GM03348 (cell line): Measurements from ENCODE around the gene SCFD2.

Experiments used
- DNase-seq: peaks from one replicate; pipeline ENCODE4 v3.0.0; 2012; ENCODE audit warnings: low spot score

SCFD2 gene

GRCh38 chr4:52883183-52883621, 482.7 kb downstream of the SCFD2 start:
- no peak for DNase-seq

- no peak for DNase-seq
Measured at GRCh38 chr4:52880994-52881393, 484.9 kb downstream of the SCFD2 start.

GRCh38 chr4:52879471-52879870, 486.4 kb downstream of the SCFD2 start:
- DNase-seq, result no peak

- no peak for DNase-seq
Measured at GRCh38 chr4:52877694-52878093, 488.2 kb downstream of the SCFD2 start.

GRCh38 chr4:52877036-52877435, 488.8 kb downstream of the SCFD2 start:
- DNase-seq, result no peak

GRCh38 chr4:52876069-52876468, 489.8 kb downstream of the SCFD2 start:
- no peak for DNase-seq

- DNase-seq, result no peak
Measured at GRCh38 chr4:52874948-52875347, 490.9 kb downstream of the SCFD2 start.

GRCh38 chr4:52873861-52874343, 492.0 kb downstream of the SCFD2 start:
- no peak for DNase-seq

- DNase-seq, result no peak
Measured at GRCh38 chr4:52873191-52873590, 492.7 kb downstream of the SCFD2 start.

GRCh38 chr4:52870225-52870624, 495.6 kb downstream of the SCFD2 start:
- no peak for DNase-seq

- DNase-seq, result peak; percentile 16
Measured at GRCh38 chr4:52869656-52870055, 496.2 kb downstream of the SCFD2 start.

GRCh38 chr4:52869196-52869595, 496.7 kb downstream of the SCFD2 start:
- peak; percentile 73 for DNase-seq

GRCh38 chr4:52868133-52868532, 497.7 kb downstream of the SCFD2 start:
- DNase-seq, result no peak

GRCh38 chr4:52867163-52867562, 498.7 kb downstream of the SCFD2 start:
- no peak for DNase-seq

GRCh38 chr4:52866734-52867133, 499.1 kb downstream of the SCFD2 start:
- no peak for DNase-seq

- no peak for DNase-seq
Measured at GRCh38 chr4:52865300-52865699, 500.6 kb downstream of the SCFD2 start.

- peak; percentile 45 for DNase-seq
Measured at GRCh38 chr4:52864793-52865192, 501.1 kb downstream of the SCFD2 start.

GRCh38 chr4:52863324-52863723, 502.5 kb downstream of the SCFD2 start:
- DNase-seq, result no peak

- DNase-seq, result no peak
Measured at GRCh38 chr4:52862639-52863161, 503.2 kb downstream of the SCFD2 start.

GRCh38 chr4:52861879-52862616, 503.8 kb downstream of the SCFD2 start, which contains the start of gene RASL11B:
RASL11B (plus strand) TSS chr4:52862317; CDS start chr4:52862508, 191 bp downstream.
- DNase-seq, result peak; percentile 98

GRCh38 chr4:52861171-52861823, 504.6 kb downstream of the SCFD2 start:
- DNase-seq, result no peak

GRCh38 chr4:52860361-52860760, 505.5 kb downstream of the SCFD2 start:
- DNase-seq, result no peak

GRCh38 chr4:52856801-52857200, 509.1 kb downstream of the SCFD2 start:
- no peak for DNase-seq
